ENCODE measurements around the gene POU3F1. TPM values are rescaled to one million over a fixed set of nuclear protein-coding genes. Genes with fewer than 3 reads are reported as not detected.

POU3F1 gene
- total RNA-seq, 1 experiment from 2014 or later = not detected

GRCh38 chr1:37999430-38000232 is 47.0 kb downstream of the POU3F1 start:
- intact Hi-C loops (cut with micrococcal nuclease; ENCODE audit: unreplicated experiment) = no loop called here
- Mint-ChIP-seq H3K27ac (ENCODE audit: unreplicated experiment) (peak overlapping the region; percentile 89), H3K9me3 (ENCODE audit: low read depth, unreplicated experiment) (no peaks in the 10 kb centered on the region), H3K36me3 (ENCODE audit: insufficient read depth, unreplicated experiment) (peaks cover 49% of the 10 kb centered on the region), H3K4me1 (ENCODE audit: low read depth, unreplicated experiment) (peaks cover 50% of the 10 kb centered on the region), H3K27me3 (ENCODE audit: unreplicated experiment) (no peaks in the 10 kb centered on the region), H3K4me3 (ENCODE audit: low read depth, unreplicated experiment) (peak overlapping the region; percentile 10)
- TSS peak; percentile 94 for BruUV-seq (replicated peaks)
- peak; percentile 65 for DNase-seq
- no peak for TF ChIP-seq CTCF (IDR thresholded peaks at IDR 0.05; ENCODE audit: unreplicated experiment)
- CTCF ChIA-PET = interaction anchor here (0.8 to 1.4 kb wide), 3 partner anchors 9 to 13 kb away, joined by 3 to 4 read pairs (median 4); no protein-coding TSS in a partner anchor

GRCh38 chr1:37998913-37999429 is 47.6 kb downstream of the POU3F1 start:
- no peak for TF ChIP-seq CTCF (IDR thresholded peaks at IDR 0.05; ENCODE audit: unreplicated experiment)
- no TSS peak for BruUV-seq (replicated peaks)
- Mint-ChIP-seq H3K4me1 (ENCODE audit: low read depth, unreplicated experiment) (peaks cover 45% of the 10 kb centered on the region), H3K9me3 (ENCODE audit: low read depth, unreplicated experiment) (no peaks in the 10 kb centered on the region), H3K4me3 (ENCODE audit: low read depth, unreplicated experiment) (peak overlapping the region; percentile 10), H3K27ac (ENCODE audit: unreplicated experiment) (peak overlapping the region; percentile 89), H3K36me3 (ENCODE audit: insufficient read depth, unreplicated experiment) (peaks cover 42% of the 10 kb centered on the region), H3K27me3 (ENCODE audit: unreplicated experiment) (no peaks in the 10 kb centered on the region)
- intact Hi-C loops (cut with micrococcal nuclease; ENCODE audit: unreplicated experiment) = no loop called here
- CTCF ChIA-PET = interaction anchor here (1.4 kb wide), 1 partner anchor 10 kb away, joined by 3 read pairs; no protein-coding TSS in a partner anchor
- peak; percentile 35 for DNase-seq

GRCh38 chr1:37998089-37998808 is 48.3 kb downstream of the POU3F1 start:
- no TSS peak for BruUV-seq (replicated peaks)
- TF ChIP-seq CTCF (IDR thresholded peaks at IDR 0.05; ENCODE audit: unreplicated experiment) = no peak
- H3K4me1 Mint-ChIP-seq (ENCODE audit: low read depth, unreplicated experiment) = peaks cover 39% of the 10 kb centered on the region
- H3K27ac Mint-ChIP-seq (ENCODE audit: unreplicated experiment) = no peak overlapping the region
- no peaks in the 10 kb centered on the region for H3K27me3 Mint-ChIP-seq (ENCODE audit: unreplicated experiment)
- H3K4me3 Mint-ChIP-seq (ENCODE audit: low read depth, unreplicated experiment) = no peak overlapping the region
- intact Hi-C loops (cut with micrococcal nuclease; ENCODE audit: unreplicated experiment) = no loop called here
- CTCF ChIA-PET = interaction anchor here (1.4 kb wide), 1 partner anchor 10 kb away, joined by 3 read pairs; no protein-coding TSS in a partner anchor
- peaks cover 38% of the 10 kb centered on the region for H3K36me3 Mint-ChIP-seq (ENCODE audit: insufficient read depth, unreplicated experiment)
- DNase-seq = no peak
- no peaks in the 10 kb centered on the region for H3K9me3 Mint-ChIP-seq (ENCODE audit: low read depth, unreplicated experiment)

- Mint-ChIP-seq H3K27me3 (ENCODE audit: unreplicated experiment) (no peaks in the 10 kb centered on the region), H3K36me3 (ENCODE audit: insufficient read depth, unreplicated experiment) (peaks cover 38% of the 10 kb centered on the region), H3K4me1 (ENCODE audit: low read depth, unreplicated experiment) (peaks cover 39% of the 10 kb centered on the region), H3K4me3 (ENCODE audit: low read depth, unreplicated experiment) (no peak overlapping the region), H3K27ac (ENCODE audit: unreplicated experiment) (no peak overlapping the region), H3K9me3 (ENCODE audit: low read depth, unreplicated experiment) (no peaks in the 10 kb centered on the region)
- BruUV-seq (replicated peaks) = no TSS peak
- DNase-seq = no peak
- CTCF ChIA-PET = interaction anchor here (0.7 kb wide), 1 partner anchor 824 kb away, joined by 3 read pairs; no protein-coding TSS in a partner anchor
- TF ChIP-seq CTCF (IDR thresholded peaks at IDR 0.05; ENCODE audit: unreplicated experiment) = no peak
- intact Hi-C loops (cut with micrococcal nuclease; ENCODE audit: unreplicated experiment) = no loop called here
These were observed 49.1 kb downstream of the POU3F1 start for GRCh38 chr1:37997256-37998088.
